Measurements from ENCODE around the gene GPR183. TPM values are rescaled to one million over a fixed set of nuclear protein-coding genes. Genes with fewer than 3 reads are reported as not detected.

GPR183 gene
- total RNA-seq, 1 experiment from 2014 or later = not detected

GRCh38 chr13:99294958-99295357, 12.2 kb downstream of the GPR183 start:
- Mint-ChIP-seq H3K36me3 (ENCODE audit: insufficient read depth, unreplicated experiment) (peaks cover 25% of the 10 kb centered on the region), H3K4me3 (ENCODE audit: unreplicated experiment) (no peak overlapping the region), H3K27ac (ENCODE audit: low read depth, unreplicated experiment) (no peak overlapping the region), H3K4me1 (ENCODE audit: insufficient read depth, unreplicated experiment) (no peaks in the 10 kb centered on the region), H3K27me3 (ENCODE audit: insufficient read depth, unreplicated experiment) (no peaks in the 10 kb centered on the region), H3K9me3 (ENCODE audit: unreplicated experiment) (no peaks in the 10 kb centered on the region)
- ChIA-PET CTCF (no interaction called here), POLR2A (interaction anchor here (0.7 kb wide), 1 partner anchor 190 kb away, joined by 3 read pairs; no protein-coding TSS in a partner anchor)
- intact Hi-C loops (cut with micrococcal nuclease) = no loop called here
- BruUV-seq (replicated peaks) = no TSS peak
- no peak for DNase-seq (ENCODE audit: unreplicated experiment)
- no peak for TF ChIP-seq CTCF (IDR thresholded peaks at IDR 0.05; ENCODE audit: unreplicated experiment)

GRCh38 chr13:99294198-99294597, 13.0 kb downstream of the GPR183 start:
- no peak for TF ChIP-seq CTCF (IDR thresholded peaks at IDR 0.05; ENCODE audit: unreplicated experiment)
- intact Hi-C loops (cut with micrococcal nuclease) = no loop called here
- H3K27ac Mint-ChIP-seq (ENCODE audit: low read depth, unreplicated experiment) = no peak overlapping the region
- no peaks in the 10 kb centered on the region for H3K4me1 Mint-ChIP-seq (ENCODE audit: insufficient read depth, unreplicated experiment)
- no peak overlapping the region for H3K4me3 Mint-ChIP-seq (ENCODE audit: unreplicated experiment)
- no peaks in the 10 kb centered on the region for H3K9me3 Mint-ChIP-seq (ENCODE audit: unreplicated experiment)
- peaks cover 33% of the 10 kb centered on the region for H3K36me3 Mint-ChIP-seq (ENCODE audit: insufficient read depth, unreplicated experiment)
- ChIA-PET POLR2A (no interaction called here), CTCF (interaction anchor here (0.8 kb wide), 2 partner anchors 143 to 240 kb away, joined by 3 to 4 read pairs; no protein-coding TSS in a partner anchor)
- no TSS peak for BruUV-seq (replicated peaks)
- no peaks in the 10 kb centered on the region for H3K27me3 Mint-ChIP-seq (ENCODE audit: insufficient read depth, unreplicated experiment)
- DNase-seq (ENCODE audit: unreplicated experiment) = no peak

- POLR2A ChIA-PET = no interaction called here
- Mint-ChIP-seq H3K27ac (ENCODE audit: low read depth, unreplicated experiment) (no peak overlapping the region), H3K27me3 (ENCODE audit: insufficient read depth, unreplicated experiment) (no peaks in the 10 kb centered on the region), H3K4me1 (ENCODE audit: insufficient read depth, unreplicated experiment) (no peaks in the 10 kb centered on the region), H3K9me3 (ENCODE audit: unreplicated experiment) (no peaks in the 10 kb centered on the region), H3K36me3 (ENCODE audit: insufficient read depth, unreplicated experiment) (peaks cover 38% of the 10 kb centered on the region), H3K4me3 (ENCODE audit: unreplicated experiment) (no peak overlapping the region)
- TF ChIP-seq CTCF (IDR thresholded peaks at IDR 0.05; ENCODE audit: unreplicated experiment) = no peak
- no TSS peak for BruUV-seq (replicated peaks)
- CTCF ChIA-PET = interaction anchor here (0.7 kb wide), 1 partner anchor 121 kb away, joined by 3 read pairs; no protein-coding TSS in a partner anchor
- no peak for DNase-seq (ENCODE audit: unreplicated experiment)
- intact Hi-C loops (cut with micrococcal nuclease) = no loop called here
Measured at GRCh38 chr13:99293178-99293577, 14.0 kb downstream of the GPR183 start.

GRCh38 chr13:99290894-99291293, 16.3 kb downstream of the GPR183 start:
- no peaks in the 10 kb centered on the region for H3K4me1 Mint-ChIP-seq (ENCODE audit: insufficient read depth, unreplicated experiment)
- H3K9me3 Mint-ChIP-seq (ENCODE audit: unreplicated experiment) = no peaks in the 10 kb centered on the region
- peaks cover 42% of the 10 kb centered on the region for H3K36me3 Mint-ChIP-seq (ENCODE audit: insufficient read depth, unreplicated experiment)
- no peaks in the 10 kb centered on the region for H3K27me3 Mint-ChIP-seq (ENCODE audit: insufficient read depth, unreplicated experiment)
- intact Hi-C loops (cut with micrococcal nuclease) = no loop called here
- no peak for TF ChIP-seq CTCF (IDR thresholded peaks at IDR 0.05; ENCODE audit: unreplicated experiment)
- DNase-seq (ENCODE audit: unreplicated experiment) = no peak
- ChIA-PET POLR2A (no interaction called here), CTCF (no interaction called here)
- H3K27ac Mint-ChIP-seq (ENCODE audit: low read depth, unreplicated experiment) = no peak overlapping the region
- no peak overlapping the region for H3K4me3 Mint-ChIP-seq (ENCODE audit: unreplicated experiment)
- no TSS peak for BruUV-seq (replicated peaks)

All from MCF 10A (cell line).